ENCODE measurements around the gene OLFM2. TPM values are rescaled to one million over a fixed set of nuclear protein-coding genes. Genes with fewer than 3 reads are reported as not detected.

Gene OLFM2
- total RNA-seq, 1 experiment from 2014 or later, result 19.9 TPM

DNA sequence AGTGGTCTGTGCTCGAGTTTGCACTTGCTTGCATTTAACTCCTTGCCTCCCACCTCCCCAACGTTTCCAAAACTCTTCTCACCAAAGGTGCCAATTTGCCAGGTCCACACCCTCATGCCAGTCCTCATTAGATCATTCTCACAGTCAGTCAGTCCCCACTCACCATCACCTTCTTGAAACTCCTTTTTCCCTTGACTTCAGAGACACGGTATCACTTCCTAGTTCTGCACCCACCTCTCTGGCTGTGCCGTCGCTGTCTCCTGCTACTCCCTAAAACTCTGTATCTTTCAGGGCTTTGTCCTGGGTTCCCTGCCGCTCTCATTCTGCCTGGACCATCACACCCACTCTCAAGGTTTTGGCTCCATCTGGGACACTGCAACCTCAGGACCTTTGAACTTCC is 19.6 kb downstream of the OLFM2 start:
- H3K9me2 ChIP-seq (ENCODE audit: insufficient read depth), result no peaks in the 10 kb centered on the region
- no peak overlapping the region for H3K4me3 ChIP-seq (replicated peaks in 1 of 2; ENCODE audit: low read depth in 1 of 2, low read length in 2 of 2)
- CTCF ChIA-PET, result no interaction called here
- POLR2A ChIA-PET, result no interaction called here
- no peak overlapping the region for H2AFZ ChIP-seq (ENCODE audit: low read depth, low read length, poor library complexity, severe bottlenecking)
- DNase-seq (ENCODE audit: low read depth, low spot score), result no peak
- no peaks in the 10 kb centered on the region for H3K36me3 ChIP-seq (ENCODE audit: control insufficient read depth in 1 of 2, insufficient read depth in 2 of 2, low read length in 2 of 2)
- peaks cover 8 to 20% of the 10 kb centered on the region in 2 experiments; a peak in 3 of 4 replicates for H3K4me1 ChIP-seq (ENCODE audit: control insufficient read depth in 1 of 2, insufficient read depth in 2 of 2, low read length in 2 of 2)
- H3K27ac ChIP-seq (ENCODE audit: low read depth, low read length), result no peak overlapping the region
- BruUV-seq (replicated peaks), result no TSS peak
- no peak overlapping the region for H3K9ac ChIP-seq (ENCODE audit: low read length)
- H4K20me1 ChIP-seq (ENCODE audit: insufficient read depth), result no peaks in the 10 kb centered on the region
- ATAC-seq, result no peak
- no peaks in the 10 kb centered on the region for H3K27me3 ChIP-seq (ENCODE audit: insufficient read depth, low read length)
- no peak overlapping the region for H3K4me2 ChIP-seq (ENCODE audit: low read length)
- no peaks in the 10 kb centered on the region for H3K9me3 ChIP-seq (ENCODE audit: control insufficient read depth in 1 of 2, insufficient read depth in 1 of 2, low read depth in 1 of 2, low read length in 2 of 2)
- no peaks in the 10 kb centered on the region for H3K79me2 ChIP-seq (ENCODE audit: insufficient read depth, low read length)
- TF ChIP-seq ZNF274 (IDR thresholded peaks at IDR 0.05; ENCODE audit: low read depth, low read length) (no peak), POLR2A (IDR thresholded peaks at IDR 0.05; ENCODE audit: borderline replicate concordance, extremely low read depth, insufficient read depth, insufficient read length) (no peak), POLR2AphosphoS5 (IDR thresholded peaks at IDR 0.05; ENCODE audit: low read depth, low read length) (no peak), CBX3 (IDR thresholded peaks at IDR 0.05; ENCODE audit: low read depth) (no peak), SRF (IDR thresholded peaks at IDR 0.05; ENCODE audit: low read depth) (no peak), JUND (IDR thresholded peaks at IDR 0.05) (no peak), SP1 (IDR thresholded peaks at IDR 0.05; ENCODE audit: low read depth) (no peak), EGR1 (IDR thresholded peaks at IDR 0.05; ENCODE audit: low read depth) (no peak), SIN3A (IDR thresholded peaks at IDR 0.05; ENCODE audit: low read depth) (no peak), EZH2phosphoT487 (IDR thresholded peaks at IDR 0.05; ENCODE audit: borderline replicate concordance) (no peak), YY1 (IDR thresholded peaks at IDR 0.05; ENCODE audit: extremely low read depth, insufficient replicate concordance, low read depth, low read length) (no peak), RAD21 (IDR thresholded peaks at IDR 0.05; ENCODE audit: low read depth) (no peak), ZFX (IDR thresholded peaks at IDR 0.05) (no peak), TCF7L2 (IDR thresholded peaks at IDR 0.05; ENCODE audit: borderline replicate concordance, extremely low read depth, insufficient read depth, insufficient read length) (no peak), FOSL1 (IDR thresholded peaks at IDR 0.05; ENCODE audit: low read depth) (no peak)
- TF ChIP-seq, protein P1, sequence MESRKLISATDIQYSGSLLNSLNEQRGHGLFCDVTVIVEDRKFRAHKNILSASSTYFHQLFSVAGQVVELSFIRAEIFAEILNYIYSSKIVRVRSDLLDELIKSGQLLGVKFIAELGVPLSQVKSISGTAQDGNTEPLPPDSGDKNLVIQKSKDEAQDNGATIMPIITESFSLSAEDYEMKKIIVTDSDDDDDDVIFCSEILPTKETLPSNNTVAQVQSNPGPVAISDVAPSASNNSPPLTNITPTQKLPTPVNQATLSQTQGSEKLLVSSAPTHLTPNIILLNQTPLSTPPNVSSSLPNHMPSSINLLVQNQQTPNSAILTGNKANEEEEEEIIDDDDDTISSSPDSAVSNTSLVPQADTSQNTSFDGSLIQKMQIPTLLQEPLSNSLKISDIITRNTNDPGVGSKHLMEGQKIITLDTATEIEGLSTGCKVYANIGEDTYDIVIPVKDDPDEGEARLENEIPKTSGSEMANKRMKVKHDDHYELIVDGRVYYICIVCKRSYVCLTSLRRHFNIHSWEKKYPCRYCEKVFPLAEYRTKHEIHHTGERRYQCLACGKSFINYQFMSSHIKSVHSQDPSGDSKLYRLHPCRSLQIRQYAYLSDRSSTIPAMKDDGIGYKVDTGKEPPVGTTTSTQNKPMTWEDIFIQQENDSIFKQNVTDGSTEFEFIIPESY (IDR thresholded peaks at IDR 0.05; ENCODE audit: extremely low read depth, insufficient replicate concordance, low read length), result no peak
- TF ChIP-seq, protein P2, sequence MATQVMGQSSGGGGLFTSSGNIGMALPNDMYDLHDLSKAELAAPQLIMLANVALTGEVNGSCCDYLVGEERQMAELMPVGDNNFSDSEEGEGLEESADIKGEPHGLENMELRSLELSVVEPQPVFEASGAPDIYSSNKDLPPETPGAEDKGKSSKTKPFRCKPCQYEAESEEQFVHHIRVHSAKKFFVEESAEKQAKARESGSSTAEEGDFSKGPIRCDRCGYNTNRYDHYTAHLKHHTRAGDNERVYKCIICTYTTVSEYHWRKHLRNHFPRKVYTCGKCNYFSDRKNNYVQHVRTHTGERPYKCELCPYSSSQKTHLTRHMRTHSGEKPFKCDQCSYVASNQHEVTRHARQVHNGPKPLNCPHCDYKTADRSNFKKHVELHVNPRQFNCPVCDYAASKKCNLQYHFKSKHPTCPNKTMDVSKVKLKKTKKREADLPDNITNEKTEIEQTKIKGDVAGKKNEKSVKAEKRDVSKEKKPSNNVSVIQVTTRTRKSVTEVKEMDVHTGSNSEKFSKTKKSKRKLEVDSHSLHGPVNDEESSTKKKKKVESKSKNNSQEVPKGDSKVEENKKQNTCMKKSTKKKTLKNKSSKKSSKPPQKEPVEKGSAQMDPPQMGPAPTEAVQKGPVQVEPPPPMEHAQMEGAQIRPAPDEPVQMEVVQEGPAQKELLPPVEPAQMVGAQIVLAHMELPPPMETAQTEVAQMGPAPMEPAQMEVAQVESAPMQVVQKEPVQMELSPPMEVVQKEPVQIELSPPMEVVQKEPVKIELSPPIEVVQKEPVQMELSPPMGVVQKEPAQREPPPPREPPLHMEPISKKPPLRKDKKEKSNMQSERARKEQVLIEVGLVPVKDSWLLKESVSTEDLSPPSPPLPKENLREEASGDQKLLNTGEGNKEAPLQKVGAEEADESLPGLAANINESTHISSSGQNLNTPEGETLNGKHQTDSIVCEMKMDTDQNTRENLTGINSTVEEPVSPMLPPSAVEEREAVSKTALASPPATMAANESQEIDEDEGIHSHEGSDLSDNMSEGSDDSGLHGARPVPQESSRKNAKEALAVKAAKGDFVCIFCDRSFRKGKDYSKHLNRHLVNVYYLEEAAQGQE (IDR thresholded peaks at IDR 0.05; ENCODE audit: low read depth), result no peak
- TF ChIP-seq, protein P3, sequence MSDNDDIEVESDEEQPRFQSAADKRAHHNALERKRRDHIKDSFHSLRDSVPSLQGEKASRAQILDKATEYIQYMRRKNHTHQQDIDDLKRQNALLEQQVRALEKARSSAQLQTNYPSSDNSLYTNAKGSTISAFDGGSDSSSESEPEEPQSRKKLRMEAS (IDR thresholded peaks at IDR 0.05), result no peak
- TF ChIP-seq, protein P4, sequence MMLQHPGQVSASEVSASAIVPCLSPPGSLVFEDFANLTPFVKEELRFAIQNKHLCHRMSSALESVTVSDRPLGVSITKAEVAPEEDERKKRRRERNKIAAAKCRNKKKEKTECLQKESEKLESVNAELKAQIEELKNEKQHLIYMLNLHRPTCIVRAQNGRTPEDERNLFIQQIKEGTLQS (IDR thresholded peaks at IDR 0.05), result no peak
- RAD21 ChIA-PET (ENCODE audit: low non-redundant PET in 1 of 2, low total read pairs in 2 of 2, uncharacterized antibody in 2 of 2, unreplicated experiment in 2 of 2), result no interaction called here
- intact Hi-C loops (cut with micrococcal nuclease), result loop anchor here (10.0 kb wide), 2 partner anchors 292 to 332 kb away; partner anchors contain the start of genes ZNF121 and ZNF561
